Retinal pigment epithelial cell (primary cell): ENCODE results near the gene PDPR.
"Not testable (repeated sequence)": the region's sequence is repeated elsewhere in the genome, so short reads cannot be mapped to it uniquely, and the experiment has no call there.

Source experiments
- DNase-seq: peaks from one replicate; pipeline ENCODE4 v3.0.0-alpha.2; 2010; ENCODE audit warnings: low read depth
- H3K4me3 ChIP-seq: 2 replicates; pipeline ENCODE4 v1.5.1; 2011; ENCODE audit warnings: mild to moderate bottlenecking, low read length, control low read depth, moderate library complexity
- TF ChIP-seq, protein P1 (sequence below): conservative IDR thresholded peaks from 2 replicates; pipeline ENCODE4 v1.5.1; 2011; ENCODE audit warnings: low read depth, low read length, control low read depth, inconsistent platforms

The PDPR gene

DNA sequence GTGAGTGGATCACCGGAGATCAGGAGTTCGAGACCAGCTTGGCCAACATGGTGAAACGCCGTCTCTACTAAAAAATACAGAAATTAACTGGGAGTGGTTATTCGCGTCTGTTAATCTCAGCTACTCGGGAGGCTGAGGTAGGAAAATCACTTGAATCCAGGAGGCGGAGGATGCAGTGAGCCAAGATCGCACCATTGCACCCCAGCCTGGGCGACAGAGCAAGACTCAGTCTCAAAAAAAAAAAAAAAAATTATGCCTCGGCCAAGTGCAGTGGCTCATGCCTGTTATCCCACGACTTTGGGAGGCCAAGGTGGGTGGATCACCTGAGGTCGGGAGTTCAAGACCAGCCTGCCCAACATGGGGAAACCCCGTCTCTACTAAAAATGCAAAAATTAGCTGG is 9.7 kb downstream of the PDPR start:
- not testable (repeated sequence) for DNase-seq, H3K4me3 ChIP-seq

DNA sequence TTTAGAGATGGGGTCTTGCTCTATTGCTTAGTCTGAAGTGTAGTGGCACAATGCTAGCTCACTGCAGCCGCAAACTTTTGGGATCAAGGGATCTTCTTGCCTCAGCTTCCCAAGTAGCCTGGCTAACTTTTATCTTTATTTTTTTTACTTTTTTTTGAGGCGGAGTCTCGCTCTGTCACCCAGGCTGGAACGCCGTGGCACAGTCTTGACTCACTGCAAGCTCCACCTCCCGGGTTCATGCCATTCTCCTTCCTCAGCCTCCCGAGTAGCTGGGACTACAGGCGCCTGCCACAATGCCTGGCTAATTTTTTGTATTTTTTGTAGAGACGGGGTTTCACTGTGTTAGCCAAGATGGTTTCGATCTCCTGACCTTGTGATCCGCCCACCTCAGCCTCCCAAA is 12.1 kb downstream of the PDPR start:
- not testable (repeated sequence) for H3K4me3 ChIP-seq, DNase-seq

DNA sequence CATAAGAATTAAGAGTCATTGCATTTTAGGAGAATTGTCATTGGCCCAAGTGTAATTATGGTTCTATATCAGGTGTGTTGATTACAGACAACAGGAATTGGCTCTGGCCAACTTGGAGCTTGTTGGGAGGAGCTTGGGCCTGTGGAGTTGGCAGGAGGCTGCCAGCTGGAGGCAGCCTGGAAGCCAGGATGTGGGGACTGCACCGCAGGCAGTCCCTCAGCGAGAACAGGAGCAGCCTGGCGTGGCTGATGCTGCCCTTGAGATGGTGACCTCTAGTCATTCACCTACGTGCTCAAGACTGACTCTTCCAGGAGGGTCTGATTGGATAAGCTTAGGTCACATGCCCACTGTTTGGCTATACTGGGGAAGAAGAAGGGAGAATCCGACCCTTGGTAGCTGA is 13.6 kb downstream of the PDPR start:
- not testable (repeated sequence) for H3K4me3 ChIP-seq, DNase-seq

DNA sequence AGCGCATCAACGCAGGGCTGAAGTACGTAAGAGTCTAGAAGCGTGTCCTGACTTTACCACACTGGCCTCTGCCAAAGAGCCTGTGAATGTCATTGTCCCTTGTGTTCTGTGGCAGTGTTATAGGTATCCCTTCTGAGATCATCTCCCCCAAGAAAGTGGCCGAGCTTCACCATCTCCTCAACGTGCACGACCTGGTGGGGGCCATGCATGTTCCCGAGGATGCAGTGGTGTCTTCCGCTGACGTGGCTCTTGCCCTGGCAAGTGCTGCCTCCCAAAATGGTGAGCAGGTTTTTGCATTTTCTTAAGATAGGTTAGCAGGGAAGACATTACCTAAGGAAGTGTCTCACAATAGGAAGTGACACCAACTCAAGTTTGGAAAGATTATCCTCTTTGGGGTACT is 14.7 kb downstream of the PDPR start:
- not testable (repeated sequence) for DNase-seq, H3K4me3 ChIP-seq

DNA sequence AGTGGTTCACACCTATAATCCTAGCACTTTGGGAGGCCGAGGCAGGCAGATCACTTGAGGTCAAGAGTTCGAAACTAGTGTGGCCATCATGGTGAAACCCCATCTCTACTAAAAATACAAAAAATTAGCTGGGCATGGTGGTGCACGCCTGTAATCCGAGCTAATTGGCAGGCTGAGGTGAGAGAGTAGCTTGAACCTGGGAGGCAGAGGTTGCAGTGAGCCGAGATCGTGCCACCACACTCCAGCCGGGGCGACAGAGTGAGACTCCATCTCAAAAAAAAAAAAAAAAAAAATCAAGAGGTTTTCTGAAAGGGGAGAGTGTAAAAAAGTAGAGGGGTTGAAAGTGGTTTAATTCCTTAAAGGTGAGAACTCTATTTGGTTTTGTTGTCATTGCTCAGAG is 21.7 kb downstream of the PDPR start:
- DNase-seq, H3K4me3 ChIP-seq: not testable (repeated sequence)

DNA sequence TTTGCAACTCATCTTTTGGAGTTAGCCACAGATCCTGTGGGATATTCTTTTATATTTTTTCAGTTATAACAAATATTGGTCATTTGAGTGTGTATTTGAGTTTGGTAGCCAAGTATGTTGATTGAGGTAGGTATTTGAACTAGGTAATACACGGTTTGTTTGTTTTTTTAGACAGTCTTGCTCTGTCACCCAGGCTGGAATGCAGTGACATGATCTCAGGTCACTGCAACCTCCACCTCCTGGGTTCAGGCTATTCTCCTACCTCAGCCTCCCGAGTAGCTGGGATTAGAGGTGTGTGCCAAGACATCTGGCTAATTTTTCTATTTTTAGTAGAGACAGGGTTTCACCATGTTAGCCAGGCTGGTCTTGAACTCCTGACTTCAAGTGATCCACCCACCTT is 22.5 kb downstream of the PDPR start:
- H3K4me3 ChIP-seq, DNase-seq: not testable (repeated sequence)

DNA sequence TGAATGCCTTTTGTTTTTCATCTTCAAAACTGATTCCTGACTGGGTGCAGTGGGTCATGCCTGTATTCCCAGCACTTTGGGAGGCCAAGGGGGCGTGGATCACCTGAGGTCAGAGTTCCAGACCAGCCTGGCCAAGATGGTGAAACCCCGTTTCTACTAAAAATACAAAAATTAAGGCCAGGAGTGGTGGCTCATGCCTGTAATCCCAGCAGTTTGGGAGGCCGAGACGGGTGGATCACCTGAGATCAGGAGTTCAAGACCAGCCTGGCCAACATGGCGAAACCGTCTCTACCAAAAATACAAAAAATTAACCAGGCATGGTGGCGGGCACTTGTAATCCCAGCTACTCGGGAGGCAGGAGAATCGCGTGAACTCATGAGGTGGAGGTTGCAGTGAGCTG is 28.6 kb downstream of the PDPR start:
- not testable (repeated sequence) for H3K4me3 ChIP-seq, DNase-seq

DNA sequence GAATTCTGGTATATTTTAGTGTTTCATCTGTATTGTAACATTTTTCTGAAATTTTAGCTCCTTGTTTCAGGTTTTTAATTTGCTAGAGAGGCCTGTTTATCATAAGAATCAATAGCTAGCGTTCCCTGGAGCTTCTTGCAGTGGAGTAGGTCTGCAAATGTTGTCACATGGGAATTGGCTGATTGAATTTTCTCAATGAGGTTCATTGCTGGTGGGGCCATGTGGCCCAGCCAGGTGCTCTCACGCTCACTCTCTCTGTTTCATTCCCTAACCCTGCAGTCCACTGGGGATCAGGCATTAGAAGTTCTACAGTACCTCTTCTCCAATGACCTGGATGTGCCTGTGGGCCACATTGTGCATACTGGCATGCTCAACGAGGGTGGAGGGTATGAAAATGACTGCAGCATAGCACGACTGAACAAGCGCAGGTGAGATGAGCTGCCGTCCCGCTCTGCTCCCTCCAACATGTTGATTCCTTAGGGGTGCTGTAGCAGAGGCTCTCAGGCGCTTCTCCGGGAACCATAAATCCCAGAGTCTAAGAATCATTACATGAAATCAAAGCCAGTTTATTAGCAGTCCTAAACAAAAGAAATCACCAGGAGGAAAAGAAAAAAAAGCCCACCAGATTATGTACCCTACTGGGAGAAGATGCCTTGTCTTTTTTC is 29.2 kb downstream of the PDPR start:
- H3K4me3 ChIP-seq, DNase-seq: not testable (repeated sequence)

DNA sequence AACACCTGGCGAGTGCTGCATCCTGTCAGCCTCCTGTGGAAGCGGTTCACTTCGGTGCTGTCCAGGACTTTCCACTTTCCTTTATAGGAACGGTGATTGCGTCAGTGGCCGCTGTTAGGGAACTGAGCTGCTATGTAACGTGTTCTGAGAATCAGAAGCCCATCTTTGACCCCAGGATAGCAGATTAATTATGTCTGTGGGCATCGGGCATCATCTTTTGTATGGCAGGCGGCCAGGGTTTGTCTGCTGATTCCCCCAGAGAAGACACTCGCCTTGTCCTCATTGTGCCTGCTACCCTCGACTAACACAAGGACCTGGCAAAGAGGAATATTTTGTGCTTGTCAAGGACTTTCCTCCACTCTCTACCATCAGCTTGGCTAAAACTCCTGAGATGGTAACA is 33.7 kb downstream of the PDPR start:
- not testable (repeated sequence) for H3K4me3 ChIP-seq, DNase-seq

DNA sequence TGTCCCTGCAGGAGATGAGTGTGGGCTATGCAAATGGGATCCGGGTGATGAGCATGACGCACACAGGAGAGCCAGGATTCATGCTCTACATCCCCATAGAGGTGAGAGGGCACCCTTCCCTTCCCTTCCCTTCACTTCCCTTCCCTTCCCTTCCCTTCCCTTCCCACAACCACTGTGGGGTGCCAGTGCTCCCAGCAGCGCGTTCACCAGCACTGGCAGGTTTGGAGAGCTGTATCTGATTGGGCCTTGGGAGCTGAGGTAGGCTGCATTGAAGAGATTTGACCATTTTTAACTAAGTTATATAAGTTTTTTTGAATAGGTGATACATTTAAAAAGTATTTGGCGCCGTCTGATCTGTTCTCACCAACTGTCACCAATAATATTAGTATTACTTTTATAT is 34.3 kb downstream of the PDPR start:
- not testable (repeated sequence) for DNase-seq, H3K4me3 ChIP-seq

DNA sequence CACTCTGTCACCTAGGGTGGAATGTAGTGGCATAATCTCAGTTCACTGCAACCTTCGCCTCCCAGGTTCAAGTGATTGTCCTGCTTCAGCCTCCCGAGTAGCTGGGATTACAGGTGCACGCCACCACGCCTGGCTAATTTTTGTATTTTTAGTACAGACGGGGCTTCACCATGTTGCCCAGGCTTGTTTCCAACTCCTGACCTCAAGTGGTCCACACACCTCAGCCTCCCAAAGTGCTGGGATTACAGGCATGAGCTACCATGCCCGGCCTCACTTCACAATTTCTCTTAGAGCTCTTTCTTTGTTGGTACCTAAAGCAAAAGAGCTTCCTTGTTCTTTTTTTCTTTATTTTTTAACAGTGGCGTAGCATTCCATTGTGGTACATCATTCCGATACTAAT is 35.2 kb downstream of the PDPR start:
- H3K4me3 ChIP-seq, DNase-seq: not testable (repeated sequence)

DNA sequence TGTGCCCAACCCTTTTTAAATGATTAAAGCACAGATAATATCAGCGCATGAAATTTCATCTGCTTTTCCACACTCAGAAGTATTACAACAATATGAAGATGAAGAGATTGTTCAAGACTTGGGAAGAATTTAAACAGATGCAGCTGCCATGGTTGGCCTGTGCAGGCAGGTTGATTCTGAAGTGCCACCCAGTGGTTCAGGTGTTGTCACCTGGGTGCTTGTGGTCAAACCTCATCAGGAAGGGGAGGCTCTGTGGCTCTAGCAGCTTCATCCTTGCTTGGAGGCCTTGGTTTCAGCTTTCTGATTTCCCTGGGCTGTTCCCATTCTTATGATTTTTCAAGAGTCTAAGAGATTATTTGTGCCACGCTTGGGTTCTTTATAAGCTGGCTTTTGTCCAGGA is 37.3 kb downstream of the PDPR start:
- no peak overlapping the region for H3K4me3 ChIP-seq
- TF ChIP-seq, protein P1, sequence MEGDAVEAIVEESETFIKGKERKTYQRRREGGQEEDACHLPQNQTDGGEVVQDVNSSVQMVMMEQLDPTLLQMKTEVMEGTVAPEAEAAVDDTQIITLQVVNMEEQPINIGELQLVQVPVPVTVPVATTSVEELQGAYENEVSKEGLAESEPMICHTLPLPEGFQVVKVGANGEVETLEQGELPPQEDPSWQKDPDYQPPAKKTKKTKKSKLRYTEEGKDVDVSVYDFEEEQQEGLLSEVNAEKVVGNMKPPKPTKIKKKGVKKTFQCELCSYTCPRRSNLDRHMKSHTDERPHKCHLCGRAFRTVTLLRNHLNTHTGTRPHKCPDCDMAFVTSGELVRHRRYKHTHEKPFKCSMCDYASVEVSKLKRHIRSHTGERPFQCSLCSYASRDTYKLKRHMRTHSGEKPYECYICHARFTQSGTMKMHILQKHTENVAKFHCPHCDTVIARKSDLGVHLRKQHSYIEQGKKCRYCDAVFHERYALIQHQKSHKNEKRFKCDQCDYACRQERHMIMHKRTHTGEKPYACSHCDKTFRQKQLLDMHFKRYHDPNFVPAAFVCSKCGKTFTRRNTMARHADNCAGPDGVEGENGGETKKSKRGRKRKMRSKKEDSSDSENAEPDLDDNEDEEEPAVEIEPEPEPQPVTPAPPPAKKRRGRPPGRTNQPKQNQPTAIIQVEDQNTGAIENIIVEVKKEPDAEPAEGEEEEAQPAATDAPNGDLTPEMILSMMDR: no peak
- DNase-seq: no peak

DNA sequence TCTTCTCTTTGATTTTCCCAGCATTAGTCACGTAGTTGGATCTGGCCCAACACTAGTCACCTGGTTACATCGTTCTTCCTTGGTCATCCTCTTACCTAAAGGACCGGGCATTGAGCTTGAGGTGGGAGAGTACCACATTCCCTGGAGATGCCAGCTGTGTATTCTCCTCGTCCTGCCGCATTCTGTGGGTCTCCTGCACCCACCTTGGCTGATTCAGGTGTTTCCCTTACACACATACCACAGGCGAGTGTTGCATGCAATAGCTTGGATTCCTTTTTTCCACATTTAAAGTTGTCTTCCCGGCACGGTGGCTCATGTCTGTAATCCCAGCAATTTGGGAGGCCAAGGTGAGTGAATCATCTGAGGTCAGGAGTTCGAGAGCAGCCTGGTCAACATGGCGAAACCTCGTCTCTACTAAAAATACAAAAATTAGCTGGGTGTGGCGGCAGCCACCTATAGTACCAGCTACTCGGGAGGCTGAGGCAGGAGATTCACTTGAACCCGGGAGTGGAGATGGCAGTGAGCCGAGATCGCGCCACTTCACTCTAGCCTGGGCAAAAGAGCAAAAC is 37.9 kb downstream of the PDPR start:
- DNase-seq: no peak
- no peak overlapping the region for H3K4me3 ChIP-seq
- TF ChIP-seq, protein P1: no peak
